Neutrophil (primary cell): ENCODE results near the gene SLC6A11.

ENCODE experiments used
- H3K27ac ChIP-seq: fragments of 200-600 bp; sonication (generic); 2 replicates; pipeline ENCODE4 v1.5.1; 2016; ENCODE audit warnings: mild to moderate bottlenecking, moderate library complexity
- H3K27me3 ChIP-seq: fragments of 200-600 bp; sonication (generic); 2 replicates; pipeline ENCODE4 v1.6.0; 2016; ENCODE audit warnings: mild to moderate bottlenecking
- H3K36me3 ChIP-seq: fragments of 200-600 bp; sonication (generic); 2 replicates; pipeline ENCODE4 v1.5.1; 2017
- H3K4me1 ChIP-seq, 2 experiments: fragments of 200-600 bp in 1 of 2; sonication (generic) in 1 of 2; 1 replicate in 1 of 2; 2 replicates in 1 of 2; pipeline versions ENCODE4 v1.5.1 to v1.6.1; 2013 to 2016; ENCODE audit warnings: low read depth in 1 of 2, low read length in 1 of 2, mild to moderate bottlenecking in 1 of 2, moderate library complexity in 1 of 2; ENCODE audit not compliant: control insufficient read depth in 1 of 2, insufficient read depth in 1 of 2
- H3K4me3 ChIP-seq, 2 experiments: fragments of 200-600 bp in 1 of 2; sonication (generic) in 1 of 2; 1 replicate in 1 of 2; 2 replicates in 1 of 2; pipeline ENCODE4 v1.5.1; 2013 to 2016; ENCODE audit warnings: low read depth in 1 of 2, low read length in 1 of 2, mild to moderate bottlenecking in 1 of 2, moderate library complexity in 1 of 2
- H3K9me3 ChIP-seq: fragments of 200-600 bp; sonication (generic); 2 replicates; pipeline ENCODE4 v1.5.1; 2016
- TF ChIP-seq, protein P1 (sequence below): fragments of 200-600 bp; sonication (generic); IDR thresholded peaks from 2 replicates; pipeline ENCODE4 v1.5.1; 2016; ENCODE audit warnings: antibody characterized with exemption

Gene SLC6A11

GRCh38 chr3:10941972-10942371 lies 125.9 kb downstream of the SLC6A11 start:
- no peak overlapping the region for H3K4me3 ChIP-seq
- H3K36me3 ChIP-seq = no peaks in the 10 kb centered on the region
- H3K9me3 ChIP-seq = no peaks in the 10 kb centered on the region
- H3K27me3 ChIP-seq = no peaks in the 10 kb centered on the region
- no peaks in the 10 kb centered on the region for H3K4me1 ChIP-seq
- TF ChIP-seq, protein P1, sequence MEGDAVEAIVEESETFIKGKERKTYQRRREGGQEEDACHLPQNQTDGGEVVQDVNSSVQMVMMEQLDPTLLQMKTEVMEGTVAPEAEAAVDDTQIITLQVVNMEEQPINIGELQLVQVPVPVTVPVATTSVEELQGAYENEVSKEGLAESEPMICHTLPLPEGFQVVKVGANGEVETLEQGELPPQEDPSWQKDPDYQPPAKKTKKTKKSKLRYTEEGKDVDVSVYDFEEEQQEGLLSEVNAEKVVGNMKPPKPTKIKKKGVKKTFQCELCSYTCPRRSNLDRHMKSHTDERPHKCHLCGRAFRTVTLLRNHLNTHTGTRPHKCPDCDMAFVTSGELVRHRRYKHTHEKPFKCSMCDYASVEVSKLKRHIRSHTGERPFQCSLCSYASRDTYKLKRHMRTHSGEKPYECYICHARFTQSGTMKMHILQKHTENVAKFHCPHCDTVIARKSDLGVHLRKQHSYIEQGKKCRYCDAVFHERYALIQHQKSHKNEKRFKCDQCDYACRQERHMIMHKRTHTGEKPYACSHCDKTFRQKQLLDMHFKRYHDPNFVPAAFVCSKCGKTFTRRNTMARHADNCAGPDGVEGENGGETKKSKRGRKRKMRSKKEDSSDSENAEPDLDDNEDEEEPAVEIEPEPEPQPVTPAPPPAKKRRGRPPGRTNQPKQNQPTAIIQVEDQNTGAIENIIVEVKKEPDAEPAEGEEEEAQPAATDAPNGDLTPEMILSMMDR = peak; percentile 50
- no peak overlapping the region for H3K27ac ChIP-seq

GRCh38 chr3:10942690-10943205 lies 126.7 kb downstream of the SLC6A11 start:
- Histone ChIP-seq H3K9me3 (no peaks in the 10 kb centered on the region), H3K27me3 (no peaks in the 10 kb centered on the region), H3K36me3 (no peaks in the 10 kb centered on the region), H3K27ac (no peak overlapping the region), H3K4me3 (no peak overlapping the region), H3K4me1 (no peaks in the 10 kb centered on the region)
- TF ChIP-seq, protein P1 = no peak

DNA sequence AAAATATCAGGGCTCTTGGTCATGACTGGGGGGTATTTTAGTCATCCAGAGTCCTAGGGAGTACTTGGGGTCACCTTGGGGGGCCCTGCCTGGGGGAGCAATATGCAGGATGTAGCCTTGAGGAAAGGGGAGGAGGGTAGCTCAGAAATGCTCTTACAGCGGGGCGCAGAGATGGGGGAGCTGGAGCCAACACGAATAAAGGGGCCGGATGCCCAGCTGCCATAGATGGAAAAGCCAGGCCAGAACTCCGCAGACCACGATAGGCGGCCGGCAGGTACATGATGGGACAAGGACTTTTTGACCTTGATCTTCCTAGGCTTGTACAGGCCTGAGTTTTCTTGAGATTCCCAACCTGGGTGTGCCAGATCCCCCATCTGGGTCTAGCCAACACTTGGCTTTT lies 128.8 kb downstream of the SLC6A11 start:
- Histone ChIP-seq H3K27ac (no peak overlapping the region), H3K36me3 (no peaks in the 10 kb centered on the region), H3K4me3 (no peak overlapping the region), H3K9me3 (no peaks in the 10 kb centered on the region), H3K27me3 (peaks cover 6% of the 10 kb centered on the region), H3K4me1 (no peaks in the 10 kb centered on the region)
- TF ChIP-seq, protein P1 = no peak

DNA sequence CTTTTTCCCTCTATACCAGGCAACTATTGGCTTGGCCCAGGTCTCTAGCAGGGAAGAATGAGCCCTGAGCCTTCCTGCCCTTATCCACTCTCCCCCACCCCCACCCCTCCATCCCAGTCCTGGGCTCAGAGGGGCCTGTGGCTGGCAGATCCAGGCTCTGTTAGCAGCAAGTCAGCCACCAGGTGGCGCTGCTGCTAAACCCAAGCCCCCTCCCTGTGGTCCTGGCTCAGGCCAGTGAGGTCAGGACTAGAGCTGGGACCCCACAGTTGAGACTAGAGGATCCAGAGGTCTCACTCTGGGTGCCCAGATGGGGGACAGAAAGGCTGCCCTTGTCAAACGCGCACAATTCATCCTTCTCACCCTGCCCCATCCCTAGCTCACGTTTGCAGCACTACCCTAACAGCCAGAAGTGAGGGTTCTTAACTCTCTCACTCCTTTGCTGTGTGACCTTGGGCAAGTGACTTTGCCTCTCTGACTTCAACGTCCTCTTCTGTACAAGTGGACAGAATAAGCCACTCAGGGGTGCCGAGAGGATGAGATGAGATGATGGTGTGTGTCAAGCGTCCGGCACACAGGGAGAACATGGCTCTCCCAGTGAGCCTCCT lies 129.8 kb downstream of the SLC6A11 start:
- no peak overlapping the region for H3K4me3 ChIP-seq
- H3K4me1 ChIP-seq = no peaks in the 10 kb centered on the region
- TF ChIP-seq, protein P1 = peak; percentile 58
- peaks cover 6% of the 10 kb centered on the region for H3K27me3 ChIP-seq
- no peaks in the 10 kb centered on the region for H3K36me3 ChIP-seq
- no peaks in the 10 kb centered on the region for H3K9me3 ChIP-seq
- no peak overlapping the region for H3K27ac ChIP-seq

GRCh38 chr3:10946526-10946925 lies 130.5 kb downstream of the SLC6A11 start:
- Histone ChIP-seq H3K4me1 (no peaks in the 10 kb centered on the region), H3K27me3 (peaks cover 6% of the 10 kb centered on the region), H3K36me3 (no peaks in the 10 kb centered on the region), H3K9me3 (no peaks in the 10 kb centered on the region), H3K27ac (no peak overlapping the region), H3K4me3 (no peak overlapping the region)
- TF ChIP-seq, protein P1 = no peak
